DMS114 treated with DMSO at 0.1 percent for 48 hours (cell line): Measurements from ENCODE around the gene PLOD2.

Experiments
- DNase-seq: peaks from one replicate; lab custom pipeline; 2025; ENCODE audit not compliant: unreplicated experiment; lab: John Stamatoyannopoulos, UW

The PLOD2 gene

DNA sequence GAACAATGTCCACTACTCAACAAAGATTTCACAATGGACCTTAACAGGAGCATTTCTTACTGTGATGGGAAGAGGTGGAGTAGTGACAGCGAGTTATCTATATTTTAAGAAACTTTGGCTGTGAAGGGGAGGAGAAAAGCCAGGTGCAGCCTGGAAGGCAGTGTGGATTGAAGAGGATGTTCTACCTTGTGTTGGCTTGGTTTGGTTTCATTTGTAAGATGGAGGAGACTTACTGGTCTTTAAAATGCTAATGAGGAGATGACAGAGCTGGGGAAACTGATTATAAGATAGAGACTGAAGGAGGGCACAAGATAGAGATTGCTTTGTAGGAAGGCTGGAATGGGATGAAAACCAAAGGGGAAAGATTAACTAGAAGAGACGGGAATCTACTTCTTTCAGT, 59.4 kb downstream of the PLOD2 start:
- DNase-seq: no peak

GRCh38 chr3:146100825-146101444, 60.0 kb downstream of the PLOD2 start:
- DNase-seq: no peak

DNA sequence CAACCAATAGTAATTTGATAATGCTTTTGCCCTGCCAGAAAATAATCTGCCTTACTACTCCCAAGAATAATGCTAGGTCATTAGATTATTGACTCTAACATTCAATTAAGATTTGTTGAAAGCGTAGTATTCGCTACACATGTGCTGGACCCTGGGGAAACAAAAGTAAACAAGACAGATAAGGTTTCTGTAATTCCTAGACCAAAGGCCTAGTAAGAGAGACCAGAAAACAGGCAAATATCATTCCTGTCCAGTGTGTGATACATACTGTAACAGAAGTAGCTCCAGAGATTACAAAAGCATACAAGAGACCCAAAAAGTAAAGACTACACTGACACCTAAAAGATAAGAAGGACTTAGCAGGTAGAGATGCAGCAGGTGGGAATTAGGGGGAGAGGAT, 60.8 kb downstream of the PLOD2 start:
- no peak for DNase-seq

GRCh38 chr3:146099316-146099715, 61.7 kb downstream of the PLOD2 start:
- DNase-seq: no peak

DNA sequence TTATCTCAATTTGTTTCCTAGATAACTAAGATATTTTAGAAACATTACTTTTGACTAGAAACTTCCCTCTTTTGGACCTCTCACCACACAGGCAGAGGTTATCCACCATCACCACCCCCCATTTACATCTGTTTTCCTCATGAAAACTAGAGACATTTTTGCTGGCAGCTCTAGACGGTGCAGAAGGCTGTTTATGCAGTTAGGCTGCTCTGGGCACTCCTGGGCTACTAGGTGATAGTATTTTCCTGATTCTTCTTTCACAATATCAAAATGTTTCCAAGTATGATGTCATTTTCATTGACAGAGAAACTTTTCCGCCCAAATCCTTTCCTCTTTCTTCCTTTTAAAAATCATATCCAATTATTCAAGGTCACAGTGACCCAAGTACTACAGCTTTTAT, 67.1 kb downstream of the PLOD2 start:
- DNase-seq: no peak

GRCh38 chr3:146092230-146092629, 68.8 kb downstream of the PLOD2 start:
- DNase-seq: no peak

DNA sequence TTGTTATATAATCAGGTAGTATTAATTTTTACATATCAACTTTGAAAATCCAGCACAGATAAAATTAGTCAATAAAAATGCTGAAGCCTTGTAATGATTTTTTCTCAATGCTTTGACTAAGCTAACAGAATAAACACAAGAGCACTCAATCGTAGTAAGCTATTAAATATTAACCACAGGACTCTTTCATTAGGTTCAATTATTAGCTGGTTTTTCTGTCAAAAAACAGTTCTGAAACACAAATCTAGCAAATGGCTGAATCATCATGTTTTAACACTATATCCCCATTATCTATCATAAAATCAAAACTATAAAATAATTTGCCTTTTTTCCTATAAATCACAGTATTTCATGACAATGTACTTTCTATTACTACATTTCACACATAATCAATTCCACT, 69.6 kb downstream of the PLOD2 start:
- DNase-seq: no peak

- DNase-seq: no peak
Measured at GRCh38 chr3:146090521-146090920, 70.5 kb downstream of the PLOD2 start.

GRCh38 chr3:146088840-146089239, 72.1 kb downstream of the PLOD2 start:
- no peak for DNase-seq

- DNase-seq: no peak
Measured at GRCh38 chr3:146087116-146087515, 73.9 kb downstream of the PLOD2 start.

DNA sequence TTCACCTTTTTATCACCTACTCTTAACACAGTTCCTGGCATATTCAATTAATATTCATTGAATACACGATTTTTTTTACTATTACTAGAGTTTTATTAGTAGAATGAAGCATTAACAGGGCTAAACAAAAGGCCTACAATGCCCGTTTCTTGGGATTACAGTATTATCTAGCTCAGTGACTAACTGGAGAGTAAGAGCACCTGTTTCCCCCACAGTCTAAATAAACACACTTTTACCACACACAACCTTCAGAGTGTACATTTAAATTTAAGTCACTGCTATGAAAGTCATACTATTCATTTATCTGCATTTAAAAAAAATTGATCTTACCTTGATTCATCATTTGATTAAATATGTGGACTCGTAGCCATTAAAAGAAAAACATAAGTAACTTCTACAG, 74.8 kb downstream of the PLOD2 start:
- DNase-seq: no peak

DNA sequence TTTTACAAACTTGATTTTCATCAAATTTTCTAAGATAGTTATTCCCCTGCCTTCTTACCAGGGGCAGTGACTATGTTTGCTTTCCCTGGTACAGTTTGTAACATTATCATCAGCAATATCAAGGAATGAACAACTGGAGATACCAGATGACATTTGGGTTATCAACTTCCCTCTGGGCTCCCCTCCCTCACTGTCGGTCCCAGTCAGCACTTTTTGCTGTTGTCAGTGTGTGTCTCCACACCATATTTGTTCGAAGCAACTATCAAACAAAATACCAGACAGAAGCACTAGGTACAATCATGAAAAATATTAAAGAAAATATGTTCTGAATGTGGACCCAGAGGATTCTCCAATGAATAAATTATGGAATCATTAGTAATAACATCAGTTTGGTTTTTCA, 75.3 kb downstream of the PLOD2 start:
- DNase-seq: no peak

GRCh38 chr3:146080578-146080977, 80.4 kb downstream of the PLOD2 start:
- DNase-seq: no peak

GRCh38 chr3:146078031-146078430, 83.0 kb downstream of the PLOD2 start:
- DNase-seq: no peak

DNA sequence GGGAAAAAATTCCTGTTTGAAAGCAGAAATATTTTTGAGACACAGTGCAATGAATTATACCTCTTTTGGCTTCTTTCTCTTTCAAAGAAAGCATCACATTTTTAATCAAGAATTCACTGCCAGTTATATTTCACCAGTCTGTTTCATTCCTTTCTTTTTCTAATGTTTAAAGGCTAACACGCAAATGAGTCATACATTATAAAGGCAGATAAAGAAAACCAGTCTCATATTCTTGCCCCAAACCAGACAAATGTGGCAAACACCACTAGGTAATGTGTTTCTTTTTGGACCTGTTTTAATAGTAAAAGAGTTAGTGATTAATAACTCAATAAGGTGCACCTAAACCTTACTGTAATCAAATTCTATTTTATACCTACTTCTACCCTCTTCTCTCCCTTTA, 83.8 kb downstream of the PLOD2 start:
- no peak for DNase-seq

- no peak for DNase-seq
Measured at GRCh38 chr3:146072824-146073223, 88.2 kb downstream of the PLOD2 start.

DNA sequence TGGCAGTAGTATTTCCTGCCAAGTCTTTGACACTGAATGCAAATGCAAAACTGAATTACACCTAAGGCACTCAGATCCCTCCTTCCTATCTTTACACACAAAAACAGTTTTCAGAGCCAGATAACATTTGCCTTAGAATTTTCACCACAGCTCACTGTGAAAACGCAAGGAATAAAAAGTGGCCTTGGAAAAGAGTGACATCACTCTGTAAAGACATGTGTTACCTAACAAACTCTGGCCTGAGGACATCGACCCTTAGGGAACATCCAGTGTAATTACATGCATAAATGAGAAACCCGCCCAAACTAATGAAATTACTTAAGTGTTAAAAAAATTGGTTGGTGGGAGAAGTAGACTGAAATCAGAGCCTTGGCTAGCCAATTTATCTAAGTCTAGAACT, 88.9 kb downstream of the PLOD2 start:
- DNase-seq: no peak

DNA sequence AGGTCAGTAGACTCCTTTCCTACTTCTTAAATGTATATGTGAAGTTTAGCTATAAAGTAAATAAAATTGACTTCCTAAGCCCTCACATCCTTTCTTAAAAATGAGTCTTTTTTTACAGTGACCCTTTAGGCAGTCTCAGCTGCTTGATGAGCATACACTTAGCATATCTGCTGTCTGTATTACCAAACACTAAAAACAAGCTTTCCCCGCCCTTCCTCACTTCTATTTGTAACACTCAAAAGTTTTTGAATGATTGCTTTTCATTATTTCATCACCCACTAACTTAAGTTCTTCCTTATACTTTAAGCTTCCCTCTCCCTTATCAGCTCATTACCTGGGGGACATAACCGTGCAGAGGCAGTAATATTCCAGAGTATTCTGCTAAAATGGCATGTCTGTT, 89.4 kb downstream of the PLOD2 start:
- no peak for DNase-seq

- DNase-seq: no peak
Measured at GRCh38 chr3:146067048-146067447, 93.9 kb downstream of the PLOD2 start.

DNA sequence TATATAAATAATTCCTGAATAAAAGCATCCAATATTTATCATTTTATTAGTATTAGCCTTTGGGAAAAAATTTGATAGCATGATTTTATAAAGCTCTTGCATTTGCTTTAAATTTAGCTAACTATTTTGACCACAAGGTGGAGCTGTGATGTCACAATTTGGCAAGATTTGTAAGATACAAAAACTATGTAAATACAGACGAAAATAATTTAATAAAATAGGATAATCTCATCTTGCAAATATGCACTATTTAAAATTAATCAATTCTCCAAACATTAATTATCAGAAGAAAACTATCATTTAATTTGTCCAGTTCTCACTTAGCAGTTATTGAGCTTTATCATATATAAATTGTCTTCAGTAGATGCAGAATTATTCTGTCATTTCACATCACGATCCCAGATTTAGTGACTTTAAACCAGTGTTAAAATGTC, 95.4 kb downstream of the PLOD2 start:
- peak; percentile 39 for DNase-seq

- no peak for DNase-seq
Measured at GRCh38 chr3:146058241-146058640, 102.7 kb downstream of the PLOD2 start.

DNA sequence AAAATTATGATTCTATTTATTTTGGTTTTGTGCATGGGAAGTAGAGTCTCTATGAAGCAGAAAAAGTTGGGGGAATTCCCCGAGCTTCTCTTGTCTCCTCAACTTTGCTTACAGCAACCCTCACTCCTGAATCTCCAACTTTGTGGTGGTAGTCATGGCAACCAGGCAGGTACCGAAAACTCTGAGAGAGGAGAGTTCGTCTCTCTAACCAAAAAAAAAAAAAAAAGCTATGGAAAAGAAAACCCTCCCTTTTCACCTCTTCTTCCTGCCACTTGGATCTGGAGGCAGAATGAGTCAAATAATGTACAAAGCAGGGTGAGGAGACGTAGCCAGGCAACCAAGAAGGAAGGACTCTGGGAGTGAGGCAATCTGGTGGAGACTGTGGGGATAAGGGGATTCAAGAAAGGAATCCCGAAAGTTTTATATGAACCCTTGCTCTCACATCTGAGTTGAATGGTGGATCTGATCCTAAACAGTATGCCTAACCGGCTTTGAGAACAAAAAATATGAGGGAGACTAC, 108.1 kb downstream of the PLOD2 start:
- no peak for DNase-seq

- DNase-seq: no peak
Measured at GRCh38 chr3:146052056-146052790, 108.8 kb downstream of the PLOD2 start.
